ENCODE data around the gene FRMD4B. TPM values are rescaled to one million over a fixed set of nuclear protein-coding genes. Genes with fewer than 3 reads are reported as not detected.

Gene FRMD4B
- total RNA-seq, 6 donors from 2014 or later = 48.0 to 136 (median 62.8) TPM

- Histone ChIP-seq H3K36me3 (no peaks in the 10 kb centered on the region), H3K4me3 (no peak overlapping the region), H3K27ac (peak overlapping the region in 1 of 4 donors; percentile 44), H3K9me3 (no peaks in the 10 kb centered on the region), H3K4me1 (peaks cover 0 to 30% (median 17%) of the 10 kb centered on the region in 4 donors), H3K27me3 (no peaks in the 10 kb centered on the region)
- WGBS, 2 donors = 62 to 66% methylated on average over 2 of the region's 2 CpGs
- TF ChIP-seq POLR2A (IDR thresholded peaks at IDR 0.05) (no peak), EP300 (IDR thresholded peaks at IDR 0.05) (no peak), POLR2AphosphoS5 (IDR thresholded peaks at IDR 0.05) (no peak), CTCF (IDR thresholded peaks at IDR 0.05) (no peak)
- ATAC-seq (ENCODE audit: low FRiP score in 2 of 2) = no peak
- no peak for DNase-seq
Observed at GRCh38 chr3:69376731-69377130, 9.2 kb downstream of the FRMD4B start.

- peak overlapping the region in 2 of 4 donors; percentile 23 to 71 for H3K27ac ChIP-seq
- H3K27me3 ChIP-seq = no peaks in the 10 kb centered on the region
- no peaks in the 10 kb centered on the region for H3K36me3 ChIP-seq
- WGBS, 2 donors = 65 to 74% methylated on average over 5 of the region's 5 CpGs
- peaks cover 33 to 47% (median 39%) of the 10 kb centered on the region in 4 donors for H3K4me1 ChIP-seq
- TF ChIP-seq EP300 (IDR thresholded peaks at IDR 0.05) (no peak), POLR2A (IDR thresholded peaks at IDR 0.05) (no peak), CTCF (IDR thresholded peaks at IDR 0.05) (no peak), POLR2AphosphoS5 (IDR thresholded peaks at IDR 0.05) (peak in 1 of 2 donors; percentile 39)
- DNase-seq (peak in 1 of 2 donors; percentile 59), ATAC-seq (ENCODE audit: low FRiP score in 2 of 2) (no peak)
- no peaks in the 10 kb centered on the region for H3K9me3 ChIP-seq
- no peak overlapping the region for H3K4me3 ChIP-seq
Observed at GRCh38 chr3:69371816-69372215, 14.1 kb downstream of the FRMD4B start.

- H3K4me3 ChIP-seq = no peak overlapping the region
- no peak for DNase-seq
- no peaks in the 10 kb centered on the region for H3K27me3 ChIP-seq
- H3K36me3 ChIP-seq = no peaks in the 10 kb centered on the region
- no peaks in the 10 kb centered on the region for H3K9me3 ChIP-seq
- WGBS, 2 donors = 43 to 44% methylated on average over 2 of the region's 2 CpGs
- TF ChIP-seq POLR2AphosphoS5 (IDR thresholded peaks at IDR 0.05) = no peak
- no peak for TF ChIP-seq CTCF (IDR thresholded peaks at IDR 0.05)
- no peak for TF ChIP-seq EP300 (IDR thresholded peaks at IDR 0.05)
- TF ChIP-seq POLR2A (IDR thresholded peaks at IDR 0.05) = no peak
- H3K4me1 ChIP-seq = peaks cover 33 to 43% (median 38%) of the 10 kb centered on the region in 4 donors
- ATAC-seq (ENCODE audit: low FRiP score in 2 of 2) = peak; percentile 28 to 34
- H3K27ac ChIP-seq = peak overlapping the region; percentile 65 to 82 (median 70)
Observed at GRCh38 chr3:69370901-69371301, 15.0 kb downstream of the FRMD4B start.

- peak; percentile 85 to 89 for ATAC-seq (ENCODE audit: low FRiP score in 2 of 2)
- whole genome bisulfite sequencing, 2 donors = 16 to 19% methylated on average over 17 of the region's 17 CpGs
- TF ChIP-seq CTCF (IDR thresholded peaks at IDR 0.05) = no peak
- peak in 1 of 2 donors; percentile 47 for TF ChIP-seq POLR2AphosphoS5 (IDR thresholded peaks at IDR 0.05)
- no peak for TF ChIP-seq EP300 (IDR thresholded peaks at IDR 0.05)
- peak in 1 of 4 donors; percentile 26 for TF ChIP-seq POLR2A (IDR thresholded peaks at IDR 0.05)
- peak; percentile 85 to 93 for DNase-seq
- H3K36me3 ChIP-seq = no peaks in the 10 kb centered on the region
- H3K4me1 ChIP-seq = peaks cover 33 to 43% (median 38%) of the 10 kb centered on the region in 4 donors
- no peaks in the 10 kb centered on the region for H3K9me3 ChIP-seq
- H3K4me3 ChIP-seq = peak overlapping the region in 3 of 4 donors; percentile 0 to 27 (median 20)
- no peaks in the 10 kb centered on the region for H3K27me3 ChIP-seq
- peak overlapping the region; percentile 65 to 82 (median 70) for H3K27ac ChIP-seq
Observed at GRCh38 chr3:69370156-69370883, 15.6 kb downstream of the FRMD4B start.

Data from upper lobe of left lung (tissue), 6 donors.